Non-pigmented ciliary epithelial cell (primary cell): ENCODE data around the gene PRCC.

Source experiments
- DNase-seq: peaks from one replicate; pipeline ENCODE4 v3.0.0-alpha.2; 2010; ENCODE audit warnings: low read depth

The PRCC gene

DNA sequence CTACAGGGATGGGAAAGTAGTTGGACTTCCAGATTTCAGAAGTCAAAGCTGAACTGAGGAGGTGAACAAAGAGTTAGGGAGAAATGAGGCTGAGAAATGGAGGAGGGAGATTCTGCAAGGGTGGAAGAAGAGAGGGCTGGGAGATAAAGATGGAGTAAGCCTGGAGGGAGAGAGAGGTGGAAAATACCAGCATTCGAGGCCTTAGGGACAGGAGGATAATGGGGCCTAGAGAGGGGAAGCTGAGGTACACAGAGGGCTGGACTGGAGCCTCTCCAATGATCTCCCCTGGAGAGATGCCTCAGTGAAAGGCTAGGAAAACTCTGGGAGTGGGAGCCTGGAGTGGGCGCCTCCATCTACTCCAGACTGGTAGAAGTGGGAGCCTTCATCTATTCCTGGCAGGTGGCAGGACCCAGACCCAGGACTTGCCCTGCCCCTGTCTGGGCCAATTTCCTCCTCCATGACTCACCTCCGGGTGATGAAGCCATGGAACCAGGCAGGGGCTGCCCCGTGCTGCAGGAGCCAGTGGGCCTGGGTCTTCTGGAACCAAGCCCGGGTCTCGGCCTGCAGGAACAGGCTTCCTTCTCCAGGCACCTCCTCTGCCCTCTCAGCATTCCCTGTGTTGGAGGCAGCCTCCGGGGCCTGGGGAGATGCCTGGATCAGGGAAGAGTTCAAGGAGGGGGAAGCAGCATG is 47.4 kb downstream of the PRCC start:
- no peak for DNase-seq

DNA sequence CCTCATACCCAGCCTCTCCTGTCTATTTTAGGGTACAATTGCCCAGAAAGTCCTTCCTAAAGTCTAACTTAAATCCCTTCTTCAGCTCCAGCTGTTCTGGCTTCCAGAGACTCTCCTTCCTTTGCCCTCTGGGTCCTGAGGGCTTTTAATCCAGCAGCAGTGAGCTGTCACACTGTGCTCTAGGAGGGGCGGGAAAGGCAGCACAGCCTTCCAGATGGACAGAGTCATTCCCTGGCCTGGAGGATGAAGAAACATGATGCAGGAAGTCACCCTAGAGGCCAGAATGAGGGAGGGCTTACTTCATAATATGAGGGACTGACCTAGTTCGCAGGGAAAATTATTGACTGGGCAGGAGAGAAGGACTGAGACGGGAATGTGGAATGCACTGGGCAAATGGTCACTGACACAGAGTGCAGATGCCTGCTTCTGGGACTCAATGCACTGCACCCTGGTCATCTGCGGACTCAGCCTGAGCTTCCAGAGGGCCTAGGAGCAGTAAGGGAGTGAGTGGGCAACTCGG is 48.0 kb downstream of the PRCC start:
- no peak for DNase-seq

DNA sequence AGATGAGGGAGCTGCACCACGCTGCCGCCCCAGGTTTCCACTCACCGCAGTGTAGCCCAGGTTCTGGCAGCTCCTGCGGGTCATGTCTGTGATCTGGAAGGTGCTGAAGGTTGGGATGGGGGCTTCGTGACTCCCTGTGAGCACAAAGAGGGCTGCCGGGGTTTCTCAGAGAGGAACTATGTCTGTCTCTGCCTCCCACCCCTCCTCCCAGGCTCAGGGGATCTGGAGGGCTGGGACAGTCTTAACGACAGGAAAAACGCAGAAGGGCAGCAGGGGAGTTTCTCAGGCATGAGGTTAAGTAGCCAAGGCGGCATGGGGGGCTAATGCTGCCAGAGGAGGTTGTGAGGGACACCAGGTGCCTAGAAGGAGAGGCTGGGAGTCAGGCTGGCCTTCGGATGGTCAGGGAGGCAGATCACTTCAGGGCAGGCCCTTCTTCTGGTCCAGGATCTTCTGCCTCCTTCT is 48.7 kb downstream of the PRCC start:
- no peak for DNase-seq

DNA sequence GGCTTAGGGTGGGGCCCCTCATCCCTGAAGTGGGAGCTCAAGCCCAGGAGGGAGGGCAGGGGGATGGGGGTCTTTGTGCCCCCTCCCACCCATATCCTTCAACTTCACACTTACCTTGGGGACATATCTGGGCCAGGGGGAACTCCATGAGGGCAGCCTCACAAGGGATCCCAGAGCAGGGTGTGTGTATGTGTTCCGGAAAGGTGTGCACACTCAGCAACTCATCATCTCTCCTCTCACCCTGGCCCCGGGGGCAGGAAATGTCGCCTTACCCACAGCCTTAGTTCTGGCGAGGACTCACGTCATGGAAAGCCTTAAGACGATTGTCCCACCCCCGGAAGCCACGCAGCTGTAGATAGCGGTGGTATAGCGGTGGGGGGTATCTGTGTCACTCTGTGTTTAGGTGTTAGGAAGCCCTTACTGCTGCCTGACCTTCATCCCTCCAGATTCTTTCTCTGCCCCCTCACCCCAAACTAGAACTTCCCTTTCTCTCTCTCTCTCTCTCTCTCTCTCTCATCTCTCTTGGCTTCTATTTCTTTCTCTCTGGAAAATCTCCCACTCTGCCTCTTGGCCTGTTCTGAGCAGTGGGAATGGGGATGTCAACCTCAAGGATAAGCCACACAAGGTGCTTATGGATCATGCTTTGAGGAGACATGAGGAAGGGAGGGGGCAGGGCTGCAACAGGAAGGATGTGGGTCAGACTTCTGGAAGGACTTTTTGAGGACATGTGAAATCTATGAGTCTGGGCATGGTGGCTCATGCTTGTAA is 49.4 kb downstream of the PRCC start, which contains the start of gene SH2D2A:
SH2D2A (minus strand) TSS at position 288 of the 768 bp plus-strand sequence; CDS start at position 148, 140 bp downstream.
- DNase-seq, result no peak

DNA sequence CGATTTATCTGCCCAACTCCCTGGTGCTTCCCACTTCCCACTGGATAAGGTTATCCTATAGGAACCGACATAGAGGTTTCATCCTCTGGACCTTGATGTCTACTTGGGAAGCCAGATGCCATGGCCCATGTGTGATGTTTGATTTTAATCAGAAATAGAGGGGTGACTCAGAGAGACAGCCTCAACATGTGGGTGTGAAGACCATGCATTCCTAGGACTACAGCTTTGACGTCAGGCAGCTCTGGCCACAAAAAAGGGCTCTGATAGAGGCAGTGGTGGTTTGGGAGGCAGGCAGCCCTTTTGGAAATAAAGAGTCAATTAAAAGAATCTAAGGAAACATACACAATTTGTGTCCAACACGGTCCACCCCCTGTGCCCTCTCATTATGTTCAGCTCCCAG is 54.5 kb downstream of the PRCC start:
- DNase-seq, result peak; percentile 60

DNA sequence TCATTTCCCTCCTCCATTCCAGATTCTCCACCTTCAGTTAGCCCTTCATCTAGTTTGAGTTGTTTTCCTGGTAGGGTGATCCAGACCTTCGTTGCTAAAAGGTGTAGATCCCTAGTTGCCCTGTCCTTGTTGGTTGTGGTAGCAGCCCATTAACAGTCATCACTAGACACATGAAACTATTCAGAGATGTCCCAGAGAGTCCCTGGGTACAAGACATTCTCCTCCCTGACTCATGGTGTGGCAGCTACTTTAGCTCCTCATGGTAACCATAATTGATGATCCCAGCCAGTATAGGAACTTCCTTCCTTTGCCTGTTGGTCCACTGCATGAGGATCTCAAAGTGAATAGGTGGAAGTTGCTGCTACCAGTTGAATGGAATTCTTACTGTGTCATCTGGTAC is 55.3 kb downstream of the PRCC start:
- no peak for DNase-seq

DNA sequence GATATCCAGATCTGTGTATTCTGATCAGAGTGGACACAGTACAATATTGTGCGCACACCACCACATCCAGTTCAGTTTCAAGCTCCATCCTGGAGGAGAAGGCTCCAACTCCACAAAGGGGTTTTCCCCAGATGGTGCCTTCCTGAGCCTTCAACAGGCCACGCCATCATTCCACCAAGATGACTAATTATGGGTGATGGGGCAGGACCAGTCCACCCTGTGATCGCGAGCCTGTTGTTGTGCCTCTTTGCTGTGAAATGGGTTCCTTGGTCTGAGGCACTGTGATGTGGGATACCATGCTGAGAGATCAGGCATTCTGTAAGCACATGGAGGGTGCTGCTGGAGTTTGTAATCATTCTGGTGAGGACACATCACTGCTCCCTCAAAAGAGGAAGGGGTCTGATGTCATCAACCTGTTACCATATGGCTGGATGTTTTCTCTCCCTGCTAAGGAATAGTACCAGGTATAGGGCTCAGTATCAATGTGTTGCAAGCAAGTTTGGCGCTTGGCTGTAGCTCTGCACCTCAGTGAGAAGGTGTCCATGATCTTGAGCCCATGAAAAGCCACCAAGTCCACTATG is 56.0 kb downstream of the PRCC start:
- no peak for DNase-seq

DNA sequence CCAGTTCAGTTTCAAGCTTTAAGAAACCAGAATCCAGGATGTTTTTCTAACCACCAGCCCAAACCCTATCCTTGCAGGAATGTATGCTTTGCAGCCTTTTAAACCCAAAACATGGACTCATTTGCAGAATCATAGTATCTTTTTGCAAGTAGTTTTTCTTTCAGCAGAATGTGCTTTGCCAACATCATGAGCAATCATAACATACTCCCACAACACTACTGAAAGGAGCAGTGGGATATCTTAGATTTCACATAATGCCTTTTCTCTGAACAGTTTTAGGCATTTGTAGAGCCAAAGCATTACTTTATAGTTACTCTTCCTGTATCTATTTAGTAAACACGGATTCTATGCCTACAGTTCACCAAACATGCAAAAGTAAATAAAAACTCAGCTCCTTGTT is 59.3 kb downstream of the PRCC start:
- DNase-seq, result no peak

DNA sequence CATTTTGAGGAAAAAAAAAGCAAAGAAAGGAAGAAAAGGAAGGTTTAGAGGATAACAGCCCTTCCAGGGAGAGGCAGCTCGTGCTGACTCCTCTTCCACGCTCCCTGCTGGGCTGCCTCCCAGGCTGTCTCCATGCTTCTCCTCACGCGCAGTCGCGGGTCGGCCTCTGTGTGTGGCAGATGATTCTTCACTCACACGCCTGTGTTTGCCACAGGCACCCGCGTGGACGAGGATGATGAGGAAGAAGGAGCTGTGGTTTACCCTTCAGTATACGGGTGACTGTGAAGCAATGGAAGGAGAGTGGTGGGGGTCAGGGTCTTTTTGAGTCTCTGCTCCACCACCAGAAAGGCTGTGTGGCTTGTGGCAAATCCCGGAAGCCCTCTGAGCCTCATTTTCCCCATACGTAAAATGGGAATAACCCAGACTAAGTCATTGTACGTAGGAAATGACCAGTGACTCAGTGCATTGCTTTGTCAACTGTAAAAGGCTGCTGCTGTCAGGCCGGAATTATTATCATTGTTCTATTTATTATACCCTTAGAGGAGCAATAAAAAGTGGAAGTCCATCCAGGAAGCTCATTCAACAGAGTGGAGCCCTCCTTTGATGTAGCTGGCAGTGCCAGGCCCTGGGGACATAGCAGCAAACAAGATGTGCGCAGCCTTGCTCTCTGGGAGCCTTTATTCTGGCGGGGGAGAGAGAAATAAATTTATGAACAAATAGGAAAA is 61.2 kb downstream of the PRCC start:
- DNase-seq, result no peak

DNA sequence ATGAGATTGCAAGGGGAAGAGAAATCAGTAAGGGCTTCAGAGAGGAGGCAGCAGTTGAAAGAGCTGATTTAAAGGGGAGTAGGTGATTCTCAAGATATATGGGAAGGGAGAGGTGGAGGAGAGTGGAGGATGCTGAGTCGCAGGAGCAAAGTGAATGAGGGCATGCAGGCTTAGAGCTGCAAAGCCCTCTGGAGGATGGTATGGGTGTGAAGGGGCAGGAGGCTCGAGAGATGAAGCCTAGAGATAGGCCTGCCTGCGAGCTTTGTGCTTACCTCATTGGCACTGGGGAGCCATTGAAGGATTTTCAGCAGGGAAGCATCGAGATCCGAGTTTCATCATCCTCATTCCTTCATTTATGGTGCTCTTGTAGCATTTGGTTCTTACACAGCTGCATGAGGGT is 65.1 kb downstream of the PRCC start:
- no peak for DNase-seq

DNA sequence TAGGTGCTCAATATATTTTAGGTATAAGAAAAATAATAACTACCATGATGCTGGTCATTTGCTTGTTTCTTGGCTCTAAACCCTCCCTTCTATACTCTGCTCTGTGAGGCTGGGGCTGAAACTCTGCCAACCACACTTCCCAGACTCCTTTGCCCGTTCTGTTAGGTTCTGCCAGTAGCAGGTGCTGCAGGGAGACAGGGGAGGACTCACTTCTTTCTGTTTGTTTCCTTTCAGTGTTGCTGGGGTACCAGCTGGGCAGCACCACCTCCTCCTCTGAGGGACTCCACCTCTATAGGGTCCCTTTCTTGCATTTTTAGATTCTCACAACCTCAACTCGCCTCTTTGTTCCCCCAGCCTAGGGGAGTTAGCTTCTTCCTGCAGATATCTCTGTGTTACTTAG is 66.3 kb downstream of the PRCC start:
- no peak for DNase-seq

DNA sequence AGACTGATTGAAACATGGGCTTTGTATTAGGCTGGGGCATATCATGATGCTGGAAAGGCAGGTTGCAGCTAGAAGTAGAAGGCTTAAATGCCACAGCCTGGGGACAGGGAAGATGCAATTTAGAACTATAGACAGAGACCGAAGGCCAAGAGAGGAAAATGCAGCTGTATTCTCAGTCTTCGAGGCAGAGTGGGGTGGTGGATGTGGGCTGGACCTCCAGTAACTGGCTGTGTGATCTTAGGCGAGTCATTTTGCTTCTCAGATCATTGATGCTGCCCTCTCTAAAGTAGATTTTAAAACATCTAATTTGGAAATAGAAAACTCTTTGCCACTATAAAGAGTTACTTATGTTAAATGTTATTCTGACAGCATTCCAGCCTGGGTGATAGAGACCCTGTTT is 67.0 kb downstream of the PRCC start:
- no peak for DNase-seq

DNA sequence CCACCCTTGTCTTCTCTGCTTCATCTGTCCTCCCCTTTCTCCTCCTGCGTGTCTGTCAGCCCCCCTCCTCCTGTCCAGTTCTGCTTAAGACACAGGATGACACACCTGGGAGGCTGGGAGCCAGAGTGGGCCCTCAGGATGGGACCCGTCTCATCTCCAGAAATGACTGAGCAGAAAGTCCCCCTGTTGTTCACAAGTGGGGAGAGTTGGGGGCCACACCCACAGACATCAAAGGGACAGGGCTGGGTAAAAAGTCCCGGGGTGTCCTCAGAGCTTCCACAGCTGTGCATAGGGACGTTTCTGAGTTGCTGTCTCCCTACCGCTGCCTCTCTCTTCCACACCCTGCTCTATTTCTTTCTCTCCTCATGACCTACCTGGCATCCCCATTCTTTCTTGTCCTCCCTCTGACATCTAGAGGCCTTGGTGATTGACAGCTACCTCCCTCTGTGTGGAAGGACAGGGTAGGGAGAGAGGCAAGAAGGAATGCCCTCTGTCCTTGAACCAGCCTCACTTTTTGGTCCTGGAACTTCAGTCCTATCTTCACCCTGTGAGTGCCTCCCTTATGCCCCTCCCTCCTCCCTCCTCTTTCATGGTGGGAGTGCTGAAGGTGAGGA is 68.8 kb downstream of the PRCC start:
- no peak for DNase-seq

DNA sequence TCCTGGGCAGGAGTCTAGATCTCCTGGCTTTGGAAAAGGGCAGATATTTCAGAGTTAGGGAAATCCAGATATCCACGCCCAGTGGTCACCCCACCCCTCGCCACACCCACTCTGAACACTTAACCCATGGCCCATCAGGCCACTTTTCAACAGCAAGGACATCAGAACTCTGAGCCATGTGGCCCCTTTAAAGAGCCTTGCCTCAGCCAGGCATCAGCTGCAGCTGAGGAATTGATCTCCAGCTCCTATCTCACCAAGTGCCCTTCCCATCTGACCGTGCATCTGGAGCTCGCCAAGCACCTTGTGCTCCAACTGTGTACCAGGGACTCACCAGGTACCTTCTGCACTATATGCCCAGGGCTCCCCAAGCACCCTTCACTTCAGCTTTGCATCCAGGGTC is 69.6 kb downstream of the PRCC start:
- no peak for DNase-seq

DNA sequence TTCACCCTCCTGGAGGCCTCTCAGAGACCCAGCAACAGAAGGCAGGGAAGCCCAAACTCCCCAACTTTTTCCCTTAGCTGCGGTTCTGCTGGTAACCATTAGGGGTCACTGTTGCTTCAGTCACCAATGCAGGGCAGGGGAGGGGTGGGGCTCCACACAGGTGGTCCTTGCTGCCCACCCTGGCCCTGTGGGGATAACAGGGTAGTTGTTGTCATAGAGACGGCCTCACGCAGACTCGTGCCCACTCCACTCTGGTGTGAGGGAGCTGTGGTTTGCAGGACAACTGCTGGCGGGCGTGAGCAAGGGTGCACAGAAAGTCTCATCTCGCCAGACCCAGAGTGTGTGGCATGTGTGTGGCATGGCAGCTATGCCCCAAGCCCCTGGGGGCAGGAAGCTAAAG is 71.6 kb downstream of the PRCC start:
- no peak for DNase-seq

DNA sequence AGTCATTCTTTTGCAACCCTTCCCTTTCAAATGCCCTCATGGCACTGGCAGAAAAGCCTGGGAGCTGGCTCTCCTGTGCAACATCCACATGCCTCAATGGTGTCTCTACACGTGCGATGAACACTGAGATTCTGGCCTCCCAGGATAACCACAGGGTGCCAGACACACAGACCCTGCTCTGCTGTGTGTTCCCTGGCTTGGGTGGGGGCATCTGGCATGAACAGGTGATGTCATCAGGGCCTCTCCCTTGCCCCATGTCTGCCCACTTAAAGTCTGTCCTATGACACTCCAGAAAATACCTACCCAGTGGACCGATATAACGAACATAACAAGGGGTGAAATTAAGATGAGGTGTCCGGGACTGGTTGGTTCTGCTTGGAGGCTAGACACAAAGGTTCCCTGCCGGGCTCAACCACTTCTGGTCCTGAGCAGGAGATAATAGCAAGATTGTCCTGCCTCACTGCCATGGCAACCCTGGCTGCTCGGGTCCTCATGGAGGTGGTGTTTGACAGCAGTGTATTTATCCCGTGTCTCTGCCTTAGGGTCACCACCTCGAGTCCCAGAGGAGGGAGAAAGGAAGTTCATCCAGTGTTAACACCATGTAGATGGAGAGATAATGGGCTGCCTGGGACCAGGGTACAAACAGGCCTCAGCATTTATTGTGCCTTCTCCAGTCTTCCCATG is 72.2 kb downstream of the PRCC start:
- no peak for DNase-seq

DNA sequence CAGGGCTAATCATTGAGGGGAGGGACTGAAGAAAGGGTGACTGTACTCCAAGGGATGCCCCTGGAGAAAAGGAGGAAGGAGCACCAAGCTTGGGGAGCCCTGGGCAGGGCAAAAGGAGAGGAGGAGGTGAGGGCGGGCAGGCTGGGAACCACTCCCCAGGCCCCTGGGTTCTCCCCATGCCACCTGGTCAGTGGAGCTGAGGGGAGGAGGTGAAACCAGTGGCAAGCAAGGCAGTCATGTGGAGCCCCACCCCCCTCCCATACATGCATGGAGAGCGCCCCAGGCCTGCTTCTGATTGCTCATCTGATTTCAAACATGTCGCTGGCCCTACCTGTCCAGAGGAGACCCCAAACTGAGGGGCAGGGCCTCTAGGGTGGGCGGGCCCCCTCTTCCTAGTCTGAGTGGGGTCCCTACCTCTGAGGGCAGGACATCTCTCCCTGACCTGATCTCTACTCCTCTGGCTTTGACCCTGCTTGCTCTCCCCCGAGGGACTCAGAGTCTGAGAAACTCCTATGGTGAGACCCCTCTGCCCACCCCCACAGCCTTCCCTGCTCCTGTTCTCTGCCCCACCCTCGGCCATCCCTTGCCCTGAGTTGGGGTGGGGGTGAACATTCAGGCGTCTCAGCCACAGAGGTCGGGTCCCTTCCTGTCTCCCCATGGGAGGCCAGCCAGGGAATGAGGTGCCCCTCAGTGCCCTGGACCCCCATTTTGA is 73.0 kb downstream of the PRCC start:
- DNase-seq, result no peak

DNA sequence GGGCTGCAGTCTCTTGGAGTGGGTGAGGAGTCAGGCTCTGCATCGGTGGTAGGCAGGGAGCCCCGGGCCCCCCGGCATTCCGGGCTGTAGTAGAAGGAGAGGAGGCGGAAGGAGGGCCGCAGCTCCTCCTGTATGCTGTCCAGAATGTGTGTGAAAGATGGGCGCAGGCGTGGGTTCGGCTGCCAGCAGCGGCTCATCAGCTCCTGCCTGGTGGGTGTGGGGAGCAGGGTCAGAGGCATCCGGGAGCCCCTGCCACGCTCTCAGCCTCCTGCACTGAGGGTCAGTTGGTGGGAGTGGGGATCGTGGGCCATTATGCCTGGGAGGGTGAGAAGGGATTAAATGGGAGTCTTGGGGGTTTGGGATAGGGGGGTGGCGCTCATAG is 73.6 kb downstream of the PRCC start:
- no peak for DNase-seq

DNA sequence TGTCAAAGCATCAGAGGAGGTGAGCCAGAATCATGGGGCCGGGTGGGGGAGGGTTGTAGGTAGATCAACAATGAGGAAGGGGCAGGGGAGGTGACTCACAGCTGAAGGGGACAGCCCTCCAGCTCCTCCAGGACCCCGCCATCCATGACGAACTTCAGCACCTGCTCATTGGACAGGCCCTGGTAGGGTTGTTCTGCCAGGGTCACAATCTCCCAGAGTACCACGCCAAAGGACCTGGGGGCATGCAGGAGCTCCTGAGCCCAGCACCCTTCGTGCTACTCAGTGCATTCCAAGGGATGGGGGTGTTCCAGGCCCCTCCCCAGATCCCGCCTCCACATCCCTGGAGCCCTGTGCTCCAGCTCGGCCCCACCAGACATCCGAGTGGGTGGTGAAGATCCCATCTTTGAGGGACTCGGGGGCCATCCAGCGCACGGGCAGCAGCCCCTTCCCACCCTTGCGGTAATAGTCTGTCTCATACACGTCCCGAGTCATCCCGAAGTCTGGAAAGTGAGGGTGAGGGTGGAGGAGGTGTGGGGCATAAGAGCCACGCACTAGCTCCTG is 74.0 kb downstream of the PRCC start:
- DNase-seq, result no peak

DNA sequence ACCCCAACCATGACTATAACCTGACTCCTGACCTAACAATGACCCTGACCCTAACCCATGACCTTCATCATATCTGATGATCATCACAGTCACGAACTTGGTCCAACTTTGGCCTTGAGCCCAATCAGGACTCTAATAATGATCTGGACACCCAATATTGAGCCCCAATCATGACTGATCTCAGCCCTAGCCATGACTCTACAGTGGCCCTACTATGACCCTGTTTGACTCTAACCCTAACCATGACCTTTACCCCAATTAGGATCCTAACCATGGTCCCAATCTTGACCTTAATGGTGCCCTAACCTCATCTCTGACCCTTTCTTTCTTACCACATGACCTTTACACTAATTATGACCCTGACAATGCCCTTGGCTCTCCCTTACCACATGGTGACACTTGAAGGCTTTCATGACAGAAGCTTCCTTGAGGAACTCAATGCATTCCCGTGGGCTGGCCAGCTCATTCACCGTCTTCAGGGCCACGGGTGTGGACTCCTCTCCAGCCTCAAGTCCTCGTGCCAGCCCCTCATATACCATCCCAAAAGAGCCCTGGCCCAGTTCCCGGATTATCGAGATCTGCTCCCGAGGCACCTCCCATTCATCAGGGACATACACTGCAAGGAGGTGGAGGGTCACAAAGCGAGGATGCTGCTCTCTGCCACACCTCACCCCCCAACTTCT is 75.4 kb downstream of the PRCC start:
- no peak for DNase-seq
